ENCODE results near the gene HLA-DOA.

- TF ChIP-seq, protein P1, sequence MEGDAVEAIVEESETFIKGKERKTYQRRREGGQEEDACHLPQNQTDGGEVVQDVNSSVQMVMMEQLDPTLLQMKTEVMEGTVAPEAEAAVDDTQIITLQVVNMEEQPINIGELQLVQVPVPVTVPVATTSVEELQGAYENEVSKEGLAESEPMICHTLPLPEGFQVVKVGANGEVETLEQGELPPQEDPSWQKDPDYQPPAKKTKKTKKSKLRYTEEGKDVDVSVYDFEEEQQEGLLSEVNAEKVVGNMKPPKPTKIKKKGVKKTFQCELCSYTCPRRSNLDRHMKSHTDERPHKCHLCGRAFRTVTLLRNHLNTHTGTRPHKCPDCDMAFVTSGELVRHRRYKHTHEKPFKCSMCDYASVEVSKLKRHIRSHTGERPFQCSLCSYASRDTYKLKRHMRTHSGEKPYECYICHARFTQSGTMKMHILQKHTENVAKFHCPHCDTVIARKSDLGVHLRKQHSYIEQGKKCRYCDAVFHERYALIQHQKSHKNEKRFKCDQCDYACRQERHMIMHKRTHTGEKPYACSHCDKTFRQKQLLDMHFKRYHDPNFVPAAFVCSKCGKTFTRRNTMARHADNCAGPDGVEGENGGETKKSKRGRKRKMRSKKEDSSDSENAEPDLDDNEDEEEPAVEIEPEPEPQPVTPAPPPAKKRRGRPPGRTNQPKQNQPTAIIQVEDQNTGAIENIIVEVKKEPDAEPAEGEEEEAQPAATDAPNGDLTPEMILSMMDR (IDR thresholded peaks at IDR 0.05), result no peak
- no peak for TF ChIP-seq EZH2 (IDR thresholded peaks at IDR 0.05; ENCODE audit: borderline replicate concordance, insufficient read depth, low read depth, low read length, poor library complexity, severe bottlenecking)
These were observed 15.1 kb upstream of the HLA-DOA start for GRCh38 chr6:33024521-33024920.

All from B cell (primary cell).